Neural cell (in vitro differentiated cells): ENCODE data around the gene ZWILCH. TPM values are rescaled to one million over a fixed set of nuclear protein-coding genes. Genes with fewer than 3 reads are reported as not detected.
"Not testable (repeated sequence)": the region's sequence is repeated elsewhere in the genome, so short reads cannot be mapped to it uniquely, and the experiment has no call there.

Source experiments
- H2AFZ ChIP-seq: fragments of 200-600, 300-800 bp; sonication (generic), shearing (Covaris generic); 2 replicates; pipeline ENCODE4 v1.6.0; 2014; ENCODE audit warnings: low read depth, mild to moderate bottlenecking, antibody characterized with exemption, low read length, moderate library complexity
- H3F3A ChIP-seq: fragments of 200-600 bp; shearing (Covaris generic); 2 replicates; pipeline ENCODE4 v1.6.1; 2016; ENCODE audit warnings: mild to moderate bottlenecking, moderate library complexity, mixed read lengths, antibody characterized with exemption, low read length; ENCODE audit not compliant: insufficient read depth, poor library complexity, severe bottlenecking
- H3K27ac ChIP-seq: fragments of 200-600, 300-800 bp; sonication (generic), shearing (Covaris generic); 2 replicates; pipeline ENCODE4 v1.5.1; 2014; ENCODE audit warnings: mild to moderate bottlenecking, low read length, moderate library complexity
- H3K27me3 ChIP-seq: fragments of 300-800, 200-600 bp; sonication (generic), shearing (Covaris generic); 2 replicates; pipeline ENCODE4 v1.6.0; 2014; ENCODE audit warnings: mild to moderate bottlenecking, low read depth, low read length, moderate library complexity; ENCODE audit not compliant: insufficient read depth
- H3K36me3 ChIP-seq: fragments of 300-800, 200-600 bp; sonication (generic), shearing (Covaris generic); 2 replicates; pipeline ENCODE4 v1.5.1; 2014; ENCODE audit warnings: mild to moderate bottlenecking, antibody characterized with exemption, low read length, moderate library complexity; ENCODE audit not compliant: insufficient read depth
- H3K4me2 ChIP-seq: fragments of 300-800, 200-600 bp; sonication (generic), shearing (Covaris generic); 2 replicates; pipeline ENCODE4 v1.6.0; 2014; ENCODE audit warnings: mild to moderate bottlenecking, low read length
- H3K4me3 ChIP-seq: fragments of 300-800, 200-600 bp; sonication (generic), shearing (Covaris generic); 2 replicates; pipeline ENCODE4 v1.5.1; 2014; ENCODE audit warnings: mild to moderate bottlenecking, low read length, moderate library complexity
- H3K79me2 ChIP-seq: fragments of 200-600 bp; shearing (Covaris generic); replicated peaks from 2 replicates; pipeline ENCODE4 v1.6.0; 2014; ENCODE audit warnings: mild to moderate bottlenecking, low read length, moderate library complexity; ENCODE audit not compliant: insufficient read depth
- H3K9ac ChIP-seq: fragments of 300-800, 200-600 bp; sonication (generic), shearing (Covaris generic); 2 replicates; pipeline ENCODE4 v1.6.1; 2016; ENCODE audit warnings: mild to moderate bottlenecking, low read length, mixed read lengths
- H3K9me2 ChIP-seq: fragments of 200-600 bp; shearing (Covaris generic); 2 replicates; pipeline ENCODE4 v1.6.1; 2016; ENCODE audit warnings: mild to moderate bottlenecking, low read length, mixed read lengths; ENCODE audit not compliant: insufficient read depth
- H3K9me3 ChIP-seq: fragments of 200-600, 300-800 bp; sonication (generic), shearing (Covaris generic); 2 replicates; pipeline ENCODE4 v1.6.1; 2016; ENCODE audit warnings: mild to moderate bottlenecking, mixed run types, low read length, moderate library complexity, mixed read lengths
- H4K20me1 ChIP-seq: fragments of 200-600 bp; shearing (Covaris generic); 2 replicates; pipeline ENCODE4 v1.6.1; 2016; ENCODE audit warnings: mild to moderate bottlenecking, mixed run types; ENCODE audit not compliant: insufficient read depth
- EP300 ChIP-seq: fragments of 450-650 bp; conservative IDR thresholded peaks from 2 replicates; pipeline ENCODE4 v1.6.1; 2014; ENCODE audit warnings: antibody characterized with exemption, mild to moderate bottlenecking, moderate library complexity; ENCODE audit not compliant: poor library complexity, severe bottlenecking
- EZH2 ChIP-seq: fragments of 200-600, 300-800 bp; shearing (Covaris generic), sonication (generic); IDR thresholded peaks from 2 replicates; pipeline ENCODE4 v1.6.1; 2014; ENCODE audit warnings: antibody characterized with exemption, low read length, borderline replicate concordance, mild to moderate bottlenecking; ENCODE audit not compliant: insufficient read depth, poor library complexity, severe bottlenecking
- MXI1 ChIP-seq: fragments of 450-650 bp; conservative IDR thresholded peaks from 2 replicates; pipeline ENCODE4 v1.6.1; 2014; ENCODE audit warnings: antibody characterized with exemption, mild to moderate bottlenecking; ENCODE audit not compliant: poor library complexity, severe bottlenecking
- POLR2AphosphoS5 ChIP-seq: IDR thresholded peaks from 2 replicates; pipeline ENCODE4 v1.6.1; 2012
- RAD21 ChIP-seq: fragments of 450-650 bp; conservative IDR thresholded peaks from 2 replicates; pipeline ENCODE4 v1.6.1; 2014; ENCODE audit warnings: antibody characterized with exemption, mild to moderate bottlenecking, moderate library complexity
- SMC3 ChIP-seq: fragments of 450-650 bp; conservative IDR thresholded peaks from 2 replicates; pipeline ENCODE4 v1.6.1; 2014; ENCODE audit warnings: antibody characterized with exemption, mild to moderate bottlenecking, moderate library complexity; ENCODE audit not compliant: poor library complexity
- TAF1 ChIP-seq: IDR thresholded peaks from 2 replicates; pipeline ENCODE4 v1.6.1; 2012; ENCODE audit warnings: low read depth
- polyA plus RNA-seq: library from polyadenylated mRNA; depleted of rRNA; stranded (reverse); fragments of >200 nt; gene quantifications from 2 replicates; pipeline ENCODE4 v1.2.3, GENCODE V29; 2014
- TF ChIP-seq, protein P1 (sequence below): fragments of 450-650 bp; IDR thresholded peaks from 2 replicates; pipeline ENCODE4 v1.5.1; 2014; ENCODE audit warnings: antibody characterized with exemption, mild to moderate bottlenecking, moderate library complexity; ENCODE audit not compliant: poor library complexity, severe bottlenecking
- TF ChIP-seq, protein P2 (sequence below): IDR thresholded peaks from 2 replicates; pipeline ENCODE4 v1.6.1; 2012; ENCODE audit warnings: borderline replicate concordance

The ZWILCH gene
- polyA plus RNA-seq, 1 donor from 2014 or later: 63.1 TPM

DNA sequence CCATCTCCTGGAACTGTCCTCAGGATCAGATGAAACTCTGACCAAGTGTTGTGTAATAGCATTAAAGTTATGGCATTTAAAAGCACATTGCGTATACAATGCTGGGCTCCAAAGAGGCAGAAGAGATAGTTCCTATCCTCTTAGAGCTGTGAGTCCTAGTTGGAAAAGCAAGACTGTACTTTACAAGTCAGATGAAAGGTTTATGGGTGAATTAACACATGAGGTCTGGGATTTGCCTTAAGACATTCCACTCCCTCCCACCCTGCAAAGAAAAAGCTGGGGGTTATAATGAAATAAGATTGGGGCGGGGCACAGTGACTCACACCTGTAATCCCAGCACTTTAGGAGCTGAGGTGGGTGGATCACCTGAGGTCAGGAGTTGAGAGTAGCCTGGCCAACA, 43.2 kb upstream of the ZWILCH start:
- Histone ChIP-seq H3K27me3 (no peaks in the 10 kb centered on the region), H3K4me2 (no peak overlapping the region), H3K27ac (no peak overlapping the region), H3K9me2 (no peaks in the 10 kb centered on the region), H3K9me3 (no peaks in the 10 kb centered on the region), H3K4me3 (no peak overlapping the region), H3K9ac (no peak overlapping the region), H3K36me3 (no peaks in the 10 kb centered on the region), H3F3A (no peaks in the 10 kb centered on the region), H4K20me1 (no peaks in the 10 kb centered on the region), H2AFZ (no peak overlapping the region), H3K79me2 (no peaks in the 10 kb centered on the region)
- TF ChIP-seq, protein P1, sequence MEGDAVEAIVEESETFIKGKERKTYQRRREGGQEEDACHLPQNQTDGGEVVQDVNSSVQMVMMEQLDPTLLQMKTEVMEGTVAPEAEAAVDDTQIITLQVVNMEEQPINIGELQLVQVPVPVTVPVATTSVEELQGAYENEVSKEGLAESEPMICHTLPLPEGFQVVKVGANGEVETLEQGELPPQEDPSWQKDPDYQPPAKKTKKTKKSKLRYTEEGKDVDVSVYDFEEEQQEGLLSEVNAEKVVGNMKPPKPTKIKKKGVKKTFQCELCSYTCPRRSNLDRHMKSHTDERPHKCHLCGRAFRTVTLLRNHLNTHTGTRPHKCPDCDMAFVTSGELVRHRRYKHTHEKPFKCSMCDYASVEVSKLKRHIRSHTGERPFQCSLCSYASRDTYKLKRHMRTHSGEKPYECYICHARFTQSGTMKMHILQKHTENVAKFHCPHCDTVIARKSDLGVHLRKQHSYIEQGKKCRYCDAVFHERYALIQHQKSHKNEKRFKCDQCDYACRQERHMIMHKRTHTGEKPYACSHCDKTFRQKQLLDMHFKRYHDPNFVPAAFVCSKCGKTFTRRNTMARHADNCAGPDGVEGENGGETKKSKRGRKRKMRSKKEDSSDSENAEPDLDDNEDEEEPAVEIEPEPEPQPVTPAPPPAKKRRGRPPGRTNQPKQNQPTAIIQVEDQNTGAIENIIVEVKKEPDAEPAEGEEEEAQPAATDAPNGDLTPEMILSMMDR: no peak
- no peak for TF ChIP-seq RAD21
- TF ChIP-seq TAF1: no peak
- TF ChIP-seq POLR2AphosphoS5: no peak
- no peak for TF ChIP-seq SMC3
- TF ChIP-seq, protein P2, sequence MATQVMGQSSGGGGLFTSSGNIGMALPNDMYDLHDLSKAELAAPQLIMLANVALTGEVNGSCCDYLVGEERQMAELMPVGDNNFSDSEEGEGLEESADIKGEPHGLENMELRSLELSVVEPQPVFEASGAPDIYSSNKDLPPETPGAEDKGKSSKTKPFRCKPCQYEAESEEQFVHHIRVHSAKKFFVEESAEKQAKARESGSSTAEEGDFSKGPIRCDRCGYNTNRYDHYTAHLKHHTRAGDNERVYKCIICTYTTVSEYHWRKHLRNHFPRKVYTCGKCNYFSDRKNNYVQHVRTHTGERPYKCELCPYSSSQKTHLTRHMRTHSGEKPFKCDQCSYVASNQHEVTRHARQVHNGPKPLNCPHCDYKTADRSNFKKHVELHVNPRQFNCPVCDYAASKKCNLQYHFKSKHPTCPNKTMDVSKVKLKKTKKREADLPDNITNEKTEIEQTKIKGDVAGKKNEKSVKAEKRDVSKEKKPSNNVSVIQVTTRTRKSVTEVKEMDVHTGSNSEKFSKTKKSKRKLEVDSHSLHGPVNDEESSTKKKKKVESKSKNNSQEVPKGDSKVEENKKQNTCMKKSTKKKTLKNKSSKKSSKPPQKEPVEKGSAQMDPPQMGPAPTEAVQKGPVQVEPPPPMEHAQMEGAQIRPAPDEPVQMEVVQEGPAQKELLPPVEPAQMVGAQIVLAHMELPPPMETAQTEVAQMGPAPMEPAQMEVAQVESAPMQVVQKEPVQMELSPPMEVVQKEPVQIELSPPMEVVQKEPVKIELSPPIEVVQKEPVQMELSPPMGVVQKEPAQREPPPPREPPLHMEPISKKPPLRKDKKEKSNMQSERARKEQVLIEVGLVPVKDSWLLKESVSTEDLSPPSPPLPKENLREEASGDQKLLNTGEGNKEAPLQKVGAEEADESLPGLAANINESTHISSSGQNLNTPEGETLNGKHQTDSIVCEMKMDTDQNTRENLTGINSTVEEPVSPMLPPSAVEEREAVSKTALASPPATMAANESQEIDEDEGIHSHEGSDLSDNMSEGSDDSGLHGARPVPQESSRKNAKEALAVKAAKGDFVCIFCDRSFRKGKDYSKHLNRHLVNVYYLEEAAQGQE: no peak
- no peak for TF ChIP-seq EZH2
- TF ChIP-seq EP300: no peak

DNA sequence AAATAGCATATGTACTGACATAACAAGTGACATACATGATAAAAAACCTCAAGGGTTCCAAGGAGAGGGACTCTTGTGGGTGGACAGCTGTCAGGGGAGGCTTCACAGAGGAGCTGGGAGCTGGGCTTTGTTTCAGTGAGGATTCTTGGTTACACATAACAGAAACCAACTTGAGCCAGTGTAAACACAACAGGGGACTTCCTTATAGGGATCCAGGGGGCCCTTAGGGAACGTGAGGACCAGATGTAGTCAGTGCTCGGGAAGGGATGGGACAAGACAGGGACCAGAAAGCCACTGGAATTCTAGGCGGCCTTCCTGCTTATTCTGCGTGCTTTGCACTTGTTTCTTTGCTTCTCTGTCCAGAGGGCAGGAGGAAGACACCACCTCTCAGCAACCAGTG, 42.5 kb upstream of the ZWILCH start:
- Histone ChIP-seq H3K4me2 (no peak overlapping the region), H3K9me2 (no peaks in the 10 kb centered on the region), H2AFZ (no peak overlapping the region), H3K9me3 (no peaks in the 10 kb centered on the region), H3K36me3 (no peaks in the 10 kb centered on the region), H3K4me3 (no peak overlapping the region), H3K27me3 (no peaks in the 10 kb centered on the region), H3K27ac (no peak overlapping the region), H3K9ac (no peak overlapping the region), H3F3A (no peaks in the 10 kb centered on the region), H3K79me2 (no peaks in the 10 kb centered on the region), H4K20me1 (no peaks in the 10 kb centered on the region)
- TF ChIP-seq, protein P2: no peak
- TF ChIP-seq, protein P1: no peak
- TF ChIP-seq SMC3: no peak
- no peak for TF ChIP-seq EP300
- TF ChIP-seq TAF1: no peak
- no peak for TF ChIP-seq MXI1

DNA sequence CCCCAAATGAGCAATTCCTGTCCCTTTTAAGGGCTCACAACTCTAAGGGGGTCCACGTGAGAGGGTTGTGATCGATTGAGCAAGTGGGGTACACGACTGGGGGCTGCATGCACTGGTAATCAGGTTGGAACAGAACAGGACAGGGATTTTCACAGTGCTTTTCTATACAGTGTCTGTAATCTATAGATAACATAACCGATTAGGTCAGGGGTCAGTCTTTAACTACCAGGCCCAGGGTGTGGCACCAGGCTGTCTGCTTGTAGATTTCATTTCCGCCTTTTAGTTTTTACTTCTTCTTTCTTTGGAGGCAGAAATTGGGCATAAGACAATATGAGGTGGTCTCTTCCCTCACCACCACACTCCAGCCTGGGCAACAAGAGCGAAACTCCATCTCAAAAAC, 39.8 kb upstream of the ZWILCH start:
- H3K4me3 ChIP-seq, H3K9me3 ChIP-seq, H3K9ac ChIP-seq, H2AFZ ChIP-seq, H3F3A ChIP-seq, H4K20me1 ChIP-seq, H3K27me3 ChIP-seq, H3K27ac ChIP-seq, H3K9me2 ChIP-seq, H3K4me2 ChIP-seq, H3K79me2 ChIP-seq, H3K36me3 ChIP-seq: not testable (repeated sequence)
